HepG2 (cell line): ENCODE results near the gene ANKZF1. TPM values are rescaled to one million over a fixed set of nuclear protein-coding genes. Genes with fewer than 3 reads are reported as not detected.

ENCODE experiments used
- ATAC-seq: fragments of 200-7000 bp; cut with Tn5 transposase; 3 replicates; pipeline ENCODE4 v1.9.1; 2020; ENCODE audit warnings: mild to moderate bottlenecking, moderate library complexity
- BruUV-seq: library from RNA; stranded (reverse); fragments of 400-500 nt; replicated peaks from 2 replicates; lab custom pipeline; 2021; lab: Mats Ljungman, UMichigan
- CTCF ChIA-PET: fragments of 300-600 bp; formaldehyde crosslinking; extraction: SDS; loops from one replicate; lab custom pipeline; 2021; ENCODE audit warnings: low total read pairs, inconsistent platforms, low intra/inter-chr PET ratio; lab: Yijun Ruan, JAX
- POLR2A ChIA-PET: fragments of 350-600 bp; sonication (Branson Sonifier 250); formaldehyde crosslinking; loops from one replicate; lab custom pipeline; 2020; ENCODE audit warnings: antibody characterized with exemption, inconsistent platforms; lab: Yijun Ruan, JAX
- DNase-seq: peaks from one replicate; pipeline ENCODE4 v3.0.0-alpha.2; 2015; ENCODE audit warnings: low spot score
- FAIRE-seq: peaks from 3 replicates; lab custom pipeline; 2011; peaks lifted over from hg19 to GRCh38; lab: Jason Lieb, UNC
- H2AFZ ChIP-seq: one replicate; pipeline ENCODE4 v1.6.1; 2011; ENCODE audit warnings: low read length, inconsistent platforms
- H3K27ac ChIP-seq: fragments of 300-600 bp; 3 replicates; pipeline ENCODE4 v1.8.0; 2011; ENCODE audit warnings: mixed run types, mild to moderate bottlenecking, mixed read lengths, low read length, inconsistent platforms; ENCODE audit not compliant: insufficient read depth; ENCODE audit errors: extremely low read length
- H3K27me3 ChIP-seq, 2 experiments: fragments of 200-600 bp in 1 of 2; 2 replicates in 1 of 2; 3 replicates in 1 of 2; pipeline versions ENCODE4 v1.6.0 to v1.8.0; 2011; ENCODE audit warnings: low read length in 2 of 2, mild to moderate bottlenecking in 2 of 2, moderate library complexity in 2 of 2, inconsistent platforms in 1 of 2; ENCODE audit not compliant: insufficient read depth in 2 of 2, control insufficient read depth in 1 of 2
- H3K36me3 ChIP-seq, 2 experiments: fragments of 200-600 bp in 1 of 2; replicated peaks in 1 of 2; 2 replicates in 1 of 2; 3 replicates in 1 of 2; pipeline versions ENCODE4 v1.5.1 to v1.8.0; 2011; ENCODE audit warnings: low read length in 2 of 2, inconsistent platforms in 1 of 2; ENCODE audit not compliant: insufficient read depth in 2 of 2, control insufficient read depth in 1 of 2
- H3K4me1 ChIP-seq: 2 replicates; pipeline ENCODE4 v1.5.1; 2012; ENCODE audit warnings: low read length, inconsistent platforms; ENCODE audit not compliant: insufficient read depth
- H3K4me2 ChIP-seq: 2 replicates; pipeline ENCODE4 v1.6.0; 2011; ENCODE audit warnings: low read depth, low read length, inconsistent platforms
- H3K4me3 ChIP-seq, 3 experiments: fragments of 200-600 bp in 1 of 3; sonication (generic), shearing (Covaris generic) in 1 of 3; replicated peaks in 1 of 3; 2 replicates each; pipeline ENCODE4 v1.5.1; 2011 to 2016; ENCODE audit warnings: low read length in 3 of 3, inconsistent platforms in 2 of 3, low read depth in 2 of 3, mild to moderate bottlenecking in 2 of 3, control low read depth in 1 of 3, mixed read lengths in 1 of 3; ENCODE audit not compliant: insufficient read depth in 1 of 3
- H3K79me2 ChIP-seq: one replicate; pipeline ENCODE4 v1.6.1; 2011; ENCODE audit warnings: low read length, inconsistent platforms; ENCODE audit not compliant: insufficient read depth
- H3K9ac ChIP-seq: 2 replicates; pipeline ENCODE4 v1.6.0; 2011; ENCODE audit warnings: mild to moderate bottlenecking, low read depth, low read length, inconsistent platforms; ENCODE audit not compliant: insufficient read depth
- H3K9me3 ChIP-seq: 2 replicates; pipeline ENCODE4 v1.5.1; 2012; ENCODE audit warnings: mild to moderate bottlenecking, low read length
- H4K20me1 ChIP-seq: 2 replicates; pipeline ENCODE4 v1.6.0; 2011; ENCODE audit warnings: inconsistent platforms, mild to moderate bottlenecking, low read length, moderate library complexity; ENCODE audit not compliant: insufficient read depth
- CBFB ChIP-seq: sonication (generic); formaldehyde crosslinking; IDR thresholded peaks from 2 replicates; pipeline ENCODE4 v1.4.0; 2020; ENCODE audit warnings: missing genetic modification reagents
- HNRNPL ChIP-seq: fragments of 200-400 bp; formaldehyde crosslinking; IDR thresholded peaks from 2 replicates; pipeline ENCODE4 v1.6.1; 2017; ENCODE audit warnings: mild to moderate bottlenecking, low read depth, low read length
- JUN ChIP-seq: sonication (generic); formaldehyde crosslinking; IDR thresholded peaks from 2 replicates; pipeline ENCODE4 v1.4.0; 2020; ENCODE audit warnings: mild to moderate bottlenecking, missing genetic modification reagents
- KAT8 ChIP-seq: IDR thresholded peaks from 2 replicates; pipeline ENCODE4 v1.6.1; 2016; ENCODE audit warnings: missing genetic modification reagents, missing compliant biosample characterization
- MIER2 ChIP-seq: IDR thresholded peaks from 2 replicates; pipeline ENCODE4 v1.6.1; 2016; ENCODE audit warnings: missing biosample characterization, missing genetic modification reagents
- PRPF4 ChIP-seq: fragments of 200-400 bp; formaldehyde crosslinking; IDR thresholded peaks from 2 replicates; pipeline ENCODE4 v1.6.1; 2016; ENCODE audit warnings: low read length, low read depth; ENCODE audit not compliant: poor library complexity, severe bottlenecking
- SIN3A ChIP-seq: IDR thresholded peaks from 2 replicates; pipeline ENCODE4 v1.6.1; 2011; ENCODE audit warnings: low read depth, mild to moderate bottlenecking, control low read depth, low read length, borderline replicate concordance
- SPEN ChIP-seq: sonication (generic); formaldehyde crosslinking; IDR thresholded peaks from 2 replicates; pipeline ENCODE4 v1.5.1; 2020; ENCODE audit warnings: low read depth, mild to moderate bottlenecking, missing genetic modification reagents
- TMF1 ChIP-seq: sonication (generic); formaldehyde crosslinking; IDR thresholded peaks from 2 replicates; pipeline ENCODE4 v1.8.1; 2022; ENCODE audit warnings: low read depth, missing genetic modification reagents
- ZNF83 ChIP-seq: sonication (generic); formaldehyde crosslinking; IDR thresholded peaks from 2 replicates; pipeline ENCODE4 v1.4.0; 2020; ENCODE audit warnings: missing genetic modification reagents, mild to moderate bottlenecking, borderline replicate concordance
- ZNF841 ChIP-seq: sonication (generic); formaldehyde crosslinking; IDR thresholded peaks from 2 replicates; pipeline ENCODE4 v1.8.1; 2023; ENCODE audit warnings: missing genetic modification reagents, borderline replicate concordance
- WGBS: methylation state at CpG from one replicate; pipeline ENCODE4 v1.1.6; 2017; ENCODE audit warnings: low lambda C conversion rate; 5-methylcytosine and 5-hydroxymethylcytosine counted together
- in situ Hi-C: cut with HindIII; loops from 2 replicates; pipeline ENCODE4 v1.10.0; 2017; ENCODE audit warnings: low pct_unique_long_range_greater_than_20kb; ENCODE audit not compliant: extremely low pct_ligation_motif_present
- intact Hi-C: fragments of 100-400 bp; cut with micrococcal nuclease; formaldehyde crosslinking; loops from one replicate; pipeline ENCODE4 v1.10.0; 2022; ENCODE audit not compliant: unreplicated experiment
- polyA plus RNA-seq, 8 experiments: library from polyadenylated mRNA; depleted of rRNA in 3 of 8; stranded (reverse) in 7 of 8; unstranded in 1 of 8; fragments of >200 nt; fragmentation: Illumina TruSeq in 4 of 8; extraction: Trizol in 4 of 8; gene quantifications; 2 replicates each; pipeline versions ENCODE4 v1.2.1 to v1.2.3, GENCODE V29; 2011 to 2016; ENCODE audit warnings: low read depth in 4 of 8, missing spikeins in 1 of 8, mixed read lengths in 1 of 8; ENCODE audit not compliant: insufficient read depth in 1 of 8
- total RNA-seq, 5 experiments: library from RNA; depleted of rRNA; stranded (reverse); fragments of >200 nt; fragmentation: Illumina TruSeq; extraction: Trizol; gene quantifications; 2 replicates each; pipeline ENCODE4 v1.2.3, GENCODE V29; 2016; ENCODE audit warnings: low read depth in 1 of 5
- TF ChIP-seq, protein P1 (sequence below), 2 experiments: sonication (generic) in 1 of 2; formaldehyde crosslinking in 1 of 2; IDR thresholded peaks; 2 replicates each; pipeline versions ENCODE4 v1.4.0 to v1.6.1; 2016 to 2020; ENCODE audit warnings: borderline replicate concordance in 1 of 2, low read depth in 1 of 2, mild to moderate bottlenecking in 1 of 2, missing genetic modification reagents in 1 of 2
- TF ChIP-seq, protein P2 (sequence below): fragments of 450-650 bp; IDR thresholded peaks from 2 replicates; pipeline ENCODE4 v1.6.1; 2017; ENCODE audit warnings: mild to moderate bottlenecking

Gene ANKZF1
- total and polyA plus RNA-seq, 2 of the 13 experiments (the other 11 are each of a cell fraction or from before 2014, with no cell fraction given), result 25.3 to 128 TPM

DNA sequence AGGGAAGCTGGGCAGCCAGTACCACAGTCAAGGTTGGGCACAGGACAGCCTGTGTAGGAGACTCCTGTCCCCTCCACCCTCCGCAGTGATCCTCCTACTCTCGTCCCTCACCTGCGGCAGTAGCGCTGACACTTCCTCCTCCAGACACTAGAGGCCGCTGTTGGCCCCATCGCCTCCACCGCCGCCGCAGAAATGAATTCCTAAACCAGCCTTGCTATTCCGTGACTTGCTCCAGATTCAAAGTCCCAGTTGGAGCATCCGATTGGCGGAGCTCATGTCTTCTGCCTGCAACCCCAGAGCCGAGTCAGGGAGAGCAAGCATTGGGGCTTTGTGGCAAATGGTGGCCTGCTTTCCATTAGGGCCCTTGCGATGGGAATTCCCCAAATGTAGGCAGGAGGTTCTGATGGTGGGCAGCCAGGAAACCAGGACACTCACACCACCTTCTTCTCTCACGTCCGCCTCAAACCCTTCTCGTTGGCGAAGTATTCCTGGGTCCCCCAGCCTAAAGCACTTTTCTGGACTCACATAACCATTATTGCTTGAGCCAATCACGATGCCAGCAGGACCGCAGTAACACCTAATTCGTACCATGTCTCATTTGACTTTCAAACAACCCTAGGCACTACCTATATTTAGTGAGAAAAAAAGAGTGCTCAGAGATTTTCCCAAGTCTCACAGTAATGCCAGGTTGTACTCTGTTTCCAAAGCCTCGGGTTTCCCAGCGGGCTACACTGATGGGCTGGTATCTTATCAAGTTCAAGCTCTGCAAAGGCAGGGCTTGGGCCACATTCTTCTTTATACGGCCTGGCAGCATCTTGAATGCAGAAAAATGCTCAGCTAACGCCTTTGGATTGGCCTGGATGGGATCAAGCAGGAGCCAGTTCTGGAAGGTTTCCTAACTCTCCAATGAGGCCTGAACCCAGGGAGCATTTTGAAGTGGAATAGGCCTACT, 48.4 kb downstream of the ANKZF1 start (continued):
- TF ChIP-seq, protein P1, sequence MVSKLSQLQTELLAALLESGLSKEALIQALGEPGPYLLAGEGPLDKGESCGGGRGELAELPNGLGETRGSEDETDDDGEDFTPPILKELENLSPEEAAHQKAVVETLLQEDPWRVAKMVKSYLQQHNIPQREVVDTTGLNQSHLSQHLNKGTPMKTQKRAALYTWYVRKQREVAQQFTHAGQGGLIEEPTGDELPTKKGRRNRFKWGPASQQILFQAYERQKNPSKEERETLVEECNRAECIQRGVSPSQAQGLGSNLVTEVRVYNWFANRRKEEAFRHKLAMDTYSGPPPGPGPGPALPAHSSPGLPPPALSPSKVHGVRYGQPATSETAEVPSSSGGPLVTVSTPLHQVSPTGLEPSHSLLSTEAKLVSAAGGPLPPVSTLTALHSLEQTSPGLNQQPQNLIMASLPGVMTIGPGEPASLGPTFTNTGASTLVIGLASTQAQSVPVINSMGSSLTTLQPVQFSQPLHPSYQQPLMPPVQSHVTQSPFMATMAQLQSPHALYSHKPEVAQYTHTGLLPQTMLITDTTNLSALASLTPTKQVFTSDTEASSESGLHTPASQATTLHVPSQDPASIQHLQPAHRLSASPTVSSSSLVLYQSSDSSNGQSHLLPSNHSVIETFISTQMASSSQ (IDR thresholded peaks at IDR 0.05; ENCODE audit: low read depth), result no peak
- TF ChIP-seq, protein P1 (CRISPR knock-in tag; IDR thresholded peaks at IDR 0.05; ENCODE audit: borderline replicate concordance), result no peak
- TF ChIP-seq, all 625 proteins: peak for 150

DNA sequence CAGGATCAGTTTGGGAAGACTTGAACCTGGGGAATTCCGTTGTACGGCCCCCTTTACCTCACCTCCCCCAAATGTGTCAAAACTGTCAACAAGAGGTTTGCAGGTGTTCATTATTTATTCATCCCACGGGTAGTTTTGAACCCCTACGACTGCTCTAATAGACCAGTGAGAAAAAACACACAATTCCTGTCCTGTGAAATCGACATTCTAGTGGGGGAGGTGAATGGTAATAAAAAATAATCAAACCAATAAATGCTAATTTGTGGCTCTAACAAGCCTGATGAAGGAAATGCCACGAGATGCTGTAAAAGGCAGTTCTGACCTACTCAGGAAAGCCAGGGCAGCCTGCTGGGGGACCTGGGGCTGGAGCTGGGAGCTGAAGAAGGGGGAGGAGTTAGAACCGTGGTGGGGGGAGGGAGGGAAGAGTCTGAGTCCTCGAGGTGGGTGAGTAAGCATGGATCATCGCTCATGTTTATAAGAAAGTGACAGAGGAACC, 49.1 kb downstream of the ANKZF1 start:
- H3K9ac ChIP-seq, result peak overlapping the region; percentile 80
- H3K4me3 ChIP-seq, result peak overlapping the region; percentile 59 to 77 (median 73)
- peak overlapping the region; percentile 62 for H3K27ac ChIP-seq
- FAIRE-seq (no peak), DNase-seq (no peak), ATAC-seq (peak; percentile 45)
- intact Hi-C loops (loop anchor here (1.0 kb wide), 3 partner anchors 16 to 118 kb away; partner anchors contain the start of gene NHEJ1), in situ Hi-C loops (no loop called here)
- BruUV-seq, result TSS peak; percentile 84
- H3K36me3 ChIP-seq, result peaks cover 2 to 10% of the 10 kb centered on the region in 2 experiments; a peak in 4 of 5 replicates
- ChIA-PET CTCF (interaction anchor here (0.9 to 5.4 kb wide), 4 partner anchors 16 to 119 kb away, joined by 3 to 88 read pairs (median 16); partner anchors contain the start of gene NHEJ1), POLR2A (interaction anchor here (0.7 to 3.3 kb wide), 22 partner anchors 9 to 277 kb away, joined by 3 to 70 read pairs (median 10); partner anchors contain the start of genes ABCB6, ANKZF1, ATG9A and CNPPD1)
- 4% methylated on average over 9 of the region's 9 CpGs for WGBS
- no peaks in the 10 kb centered on the region for H3K79me2 ChIP-seq
- peak overlapping the region; percentile 96 for H3K4me2 ChIP-seq
- H4K20me1 ChIP-seq, result no peaks in the 10 kb centered on the region
- no peaks in the 10 kb centered on the region for H3K9me3 ChIP-seq
- peak overlapping the region; percentile 66 for H2AFZ ChIP-seq
- H3K27me3 ChIP-seq, result peaks cover 0 to 7% of the 10 kb centered on the region in 2 experiments; a peak in 1 of 5 replicates
- peaks cover 39% of the 10 kb centered on the region for H3K4me1 ChIP-seq
- TF ChIP-seq ZNF83 (CRISPR knock-in tag) (no peak), SPEN (no peak; the same call in 1 of the 2 replicates), TMF1 (CRISPR knock-in tag) (peak; percentile 4; the same call in 1 of the 2 replicates), KAT8 (no peak), CBFB (CRISPR knock-in tag) (no peak), HNRNPL (no peak), PRPF4 (no peak), ZNF841 (CRISPR knock-in tag) (no peak), MIER2 (CRISPR knock-in tag) (no peak), JUN (CRISPR knock-in tag) (no peak), SIN3A (no peak)
- TF ChIP-seq, protein P2, sequence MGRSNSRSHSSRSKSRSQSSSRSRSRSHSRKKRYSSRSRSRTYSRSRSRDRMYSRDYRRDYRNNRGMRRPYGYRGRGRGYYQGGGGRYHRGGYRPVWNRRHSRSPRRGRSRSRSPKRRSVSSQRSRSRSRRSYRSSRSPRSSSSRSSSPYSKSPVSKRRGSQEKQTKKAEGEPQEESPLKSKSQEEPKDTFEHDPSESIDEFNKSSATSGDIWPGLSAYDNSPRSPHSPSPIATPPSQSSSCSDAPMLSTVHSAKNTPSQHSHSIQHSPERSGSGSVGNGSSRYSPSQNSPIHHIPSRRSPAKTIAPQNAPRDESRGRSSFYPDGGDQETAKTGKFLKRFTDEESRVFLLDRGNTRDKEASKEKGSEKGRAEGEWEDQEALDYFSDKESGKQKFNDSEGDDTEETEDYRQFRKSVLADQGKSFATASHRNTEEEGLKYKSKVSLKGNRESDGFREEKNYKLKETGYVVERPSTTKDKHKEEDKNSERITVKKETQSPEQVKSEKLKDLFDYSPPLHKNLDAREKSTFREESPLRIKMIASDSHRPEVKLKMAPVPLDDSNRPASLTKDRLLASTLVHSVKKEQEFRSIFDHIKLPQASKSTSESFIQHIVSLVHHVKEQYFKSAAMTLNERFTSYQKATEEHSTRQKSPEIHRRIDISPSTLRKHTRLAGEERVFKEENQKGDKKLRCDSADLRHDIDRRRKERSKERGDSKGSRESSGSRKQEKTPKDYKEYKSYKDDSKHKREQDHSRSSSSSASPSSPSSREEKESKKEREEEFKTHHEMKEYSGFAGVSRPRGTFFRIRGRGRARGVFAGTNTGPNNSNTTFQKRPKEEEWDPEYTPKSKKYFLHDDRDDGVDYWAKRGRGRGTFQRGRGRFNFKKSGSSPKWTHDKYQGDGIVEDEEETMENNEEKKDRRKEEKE, result no peak
